ENCODE data around the gene KRTAP4-9.

GRCh38 chr17:41064301-41064700 is 40.9 kb upstream of the KRTAP4-9 start:
- TF ChIP-seq CTCF (IDR thresholded peaks at IDR 0.05) = no peak
- no peak for TF ChIP-seq POLR2A (IDR thresholded peaks at IDR 0.05)
- TF ChIP-seq EP300 (IDR thresholded peaks at IDR 0.05) = no peak
